HG02763 (cell line): ENCODE results near the gene ZNF783.
A peak's percentile ranks its signal among the peaks of the same experiment; 100 is the strongest.
"Not testable (repeated sequence)": the region's sequence is repeated elsewhere in the genome, so short reads cannot be mapped to it uniquely, and the experiment has no call there.

Experiments
- ATAC-seq: cut with Tn5 transposase; IDR thresholded peaks from one replicate; pipeline ENCODE4 v1.9.1; 2021; ENCODE audit warnings: mild to moderate bottlenecking, moderate library complexity; ENCODE audit not compliant: unreplicated experiment

Gene ZNF783

GRCh38 chr7:149296368-149296767, 34.4 kb downstream of the ZNF783 start:
- ATAC-seq, result no peak

- no peak for ATAC-seq
These were observed 35.2 kb downstream of the ZNF783 start for GRCh38 chr7:149297034-149297755.

- no peak for ATAC-seq
These were observed 38.8 kb downstream of the ZNF783 start for GRCh38 chr7:149300620-149301285.

GRCh38 chr7:149302222-149302621, 40.2 kb downstream of the ZNF783 start:
- no peak for ATAC-seq

- no peak for ATAC-seq
These were observed 40.9 kb downstream of the ZNF783 start for GRCh38 chr7:149302865-149303264.

GRCh38 chr7:149304006-149304405, 42.0 kb downstream of the ZNF783 start:
- ATAC-seq, result no peak

- ATAC-seq, result no peak
These were observed 44.9 kb downstream of the ZNF783 start for GRCh38 chr7:149306854-149307253.

- no peak for ATAC-seq
These were observed 45.9 kb downstream of the ZNF783 start for GRCh38 chr7:149307775-149308501.

GRCh38 chr7:149310113-149310836, 48.3 kb downstream of the ZNF783 start:
- ATAC-seq, result peak; percentile 42

- ATAC-seq, result no peak
These were observed 49.1 kb downstream of the ZNF783 start for GRCh38 chr7:149310990-149311573.

- ATAC-seq, result no peak
These were observed 52.0 kb downstream of the ZNF783 start for GRCh38 chr7:149313981-149314380.

GRCh38 chr7:149316606-149317005, 54.6 kb downstream of the ZNF783 start:
- no peak for ATAC-seq

GRCh38 chr7:149317496-149317895, 55.5 kb downstream of the ZNF783 start:
- ATAC-seq, result no peak

GRCh38 chr7:149317986-149318672, 56.1 kb downstream of the ZNF783 start:
- no peak for ATAC-seq

- no peak for ATAC-seq
These were observed 57.4 kb downstream of the ZNF783 start for GRCh38 chr7:149319376-149319775.

- no peak for ATAC-seq
These were observed 58.5 kb downstream of the ZNF783 start for GRCh38 chr7:149320313-149321124.

- not testable (repeated sequence) for ATAC-seq
These were observed 59.3 kb downstream of the ZNF783 start for GRCh38 chr7:149321125-149321905.

GRCh38 chr7:149321978-149322541, 60.1 kb downstream of the ZNF783 start:
- no peak for ATAC-seq
